AML-193 (cell line): ENCODE measurements around the gene ALAS1.

Experiments
- DNase-seq, 2 experiments: peaks; one replicate each; lab custom pipeline; 2025; lab: John Stamatoyannopoulos, UW

ALAS1 gene

GRCh38 chr3:52221141-52221562, 23.2 kb downstream of the ALAS1 start:
- DNase-seq: no peak

DNA sequence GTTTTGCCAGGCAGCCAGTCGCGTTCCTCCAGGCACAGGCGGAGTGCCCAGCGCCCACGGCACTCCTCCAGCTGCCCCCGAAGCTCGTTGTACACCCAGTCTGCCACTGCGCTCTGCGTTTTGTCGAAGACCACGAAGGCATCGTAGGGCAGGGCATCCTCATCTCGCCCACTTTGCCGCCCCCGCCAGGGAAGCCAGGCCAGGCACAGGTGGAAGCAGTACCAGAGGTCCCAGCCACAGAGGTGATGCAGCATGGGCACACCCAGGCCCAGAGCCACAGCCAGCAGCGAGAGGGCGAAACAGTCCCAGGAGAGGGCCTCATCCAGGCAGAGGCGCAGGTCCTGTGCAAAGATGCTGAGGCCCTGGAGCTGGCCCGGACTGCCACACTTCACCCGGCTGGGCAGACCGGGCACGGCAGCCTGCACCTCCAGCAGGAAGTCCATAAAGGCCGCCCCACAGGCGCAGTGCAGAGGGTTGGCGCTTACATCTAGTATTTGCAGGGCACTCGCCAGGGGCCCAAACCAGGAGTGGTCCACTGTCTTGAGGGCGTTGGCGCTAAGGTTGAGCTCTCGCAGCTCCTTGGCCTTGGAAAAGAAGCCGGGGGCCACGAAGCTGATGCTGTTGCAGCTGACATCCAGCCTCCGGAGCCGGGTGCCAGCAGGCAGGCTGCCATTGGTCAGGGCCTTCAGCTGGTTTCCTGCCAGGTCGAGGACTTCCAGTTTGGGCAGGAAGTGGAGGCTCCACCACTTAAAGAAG, 23.8 kb downstream of the ALAS1 start:
- DNase-seq: no peak

DNA sequence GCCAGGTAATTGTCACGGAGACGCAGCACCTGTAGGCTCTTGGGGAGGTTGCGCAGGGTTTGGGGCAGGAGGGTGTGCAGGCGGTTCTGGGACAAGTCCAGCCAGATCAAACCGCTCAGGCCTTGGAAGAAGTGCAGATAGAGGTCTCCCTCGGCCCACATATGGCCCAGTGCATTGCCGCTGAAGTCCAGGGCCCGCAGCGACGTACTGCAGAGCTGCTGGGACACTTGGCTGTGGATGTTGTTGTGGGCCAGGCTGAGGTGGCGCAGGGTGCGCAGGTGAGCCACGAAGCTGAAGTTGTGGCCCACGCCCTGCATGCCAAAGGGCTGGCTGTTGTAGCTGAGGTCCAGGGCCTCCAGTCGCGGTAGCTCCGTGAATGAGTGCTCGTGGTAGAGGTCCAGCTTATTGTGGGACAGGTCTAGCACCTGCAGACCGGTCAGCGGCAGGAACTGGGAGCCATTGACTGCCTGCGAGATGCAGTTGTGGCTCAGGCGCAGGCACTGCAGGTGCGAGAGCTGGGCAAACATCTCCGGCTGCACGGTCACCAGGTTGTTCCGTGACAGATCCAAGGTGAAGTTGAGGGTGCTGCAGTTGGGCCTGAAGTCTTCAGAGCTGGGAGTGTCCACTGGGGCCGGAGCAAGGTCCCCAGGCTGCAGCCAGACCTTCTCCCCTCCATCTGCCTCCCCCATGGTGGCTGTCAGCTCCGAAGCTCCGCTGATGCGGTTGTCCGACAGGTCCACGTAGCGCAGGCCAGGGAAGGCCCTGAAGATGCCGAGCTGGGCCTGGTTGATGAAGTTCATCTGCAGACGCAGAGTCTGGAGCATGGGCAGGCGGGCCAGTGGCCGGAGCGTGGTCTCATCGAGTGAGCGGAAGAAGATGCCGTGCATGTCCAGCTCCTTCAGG, 24.6 kb downstream of the ALAS1 start:
- no peak for DNase-seq

DNA sequence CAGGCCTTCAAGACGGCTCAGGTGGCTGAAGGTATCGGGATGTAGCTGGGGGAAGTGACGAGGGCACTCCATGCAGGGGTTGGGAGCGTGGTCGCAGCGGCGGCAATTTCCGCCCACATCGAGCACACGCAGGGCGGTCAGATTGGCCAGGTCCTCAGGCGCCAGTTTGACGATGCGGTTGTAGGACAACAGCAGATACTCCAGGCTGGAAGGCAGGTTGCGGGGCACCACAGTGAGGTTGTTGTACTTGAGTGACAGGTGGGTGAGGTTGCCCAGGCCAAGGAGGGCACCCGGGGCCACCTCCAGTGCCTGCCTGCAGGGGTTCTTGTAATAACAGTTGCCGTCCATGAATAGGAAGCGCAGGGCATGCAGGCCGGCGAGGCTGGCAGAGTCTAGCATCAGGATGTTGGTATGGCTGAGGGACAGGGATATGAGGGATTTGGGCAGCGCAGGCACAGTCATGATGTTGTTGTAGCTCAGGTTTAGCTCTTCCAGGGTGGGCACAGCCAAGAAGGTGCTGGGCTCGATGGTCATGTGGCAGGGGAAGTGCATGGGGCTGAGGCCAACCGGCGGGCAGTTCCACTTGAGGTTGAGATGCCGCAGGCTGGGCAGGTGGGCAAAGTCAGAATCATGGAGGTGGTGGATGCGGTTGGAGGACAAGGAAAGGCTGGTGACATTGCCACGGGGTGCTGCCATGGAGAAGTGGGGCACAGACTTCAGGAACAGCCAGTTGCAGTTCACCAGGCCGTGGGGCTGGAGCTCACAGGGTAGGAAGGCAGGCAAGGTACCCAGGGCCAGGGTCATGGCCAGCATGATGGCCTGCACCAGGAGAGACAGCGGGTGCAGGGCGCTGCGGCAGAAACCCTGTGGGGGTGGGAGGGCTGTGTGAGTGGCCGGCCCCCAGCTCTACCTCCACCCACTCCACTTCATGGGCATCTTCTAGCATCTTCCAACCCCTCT, 25.8 kb downstream of the ALAS1 start:
- DNase-seq: no peak

DNA sequence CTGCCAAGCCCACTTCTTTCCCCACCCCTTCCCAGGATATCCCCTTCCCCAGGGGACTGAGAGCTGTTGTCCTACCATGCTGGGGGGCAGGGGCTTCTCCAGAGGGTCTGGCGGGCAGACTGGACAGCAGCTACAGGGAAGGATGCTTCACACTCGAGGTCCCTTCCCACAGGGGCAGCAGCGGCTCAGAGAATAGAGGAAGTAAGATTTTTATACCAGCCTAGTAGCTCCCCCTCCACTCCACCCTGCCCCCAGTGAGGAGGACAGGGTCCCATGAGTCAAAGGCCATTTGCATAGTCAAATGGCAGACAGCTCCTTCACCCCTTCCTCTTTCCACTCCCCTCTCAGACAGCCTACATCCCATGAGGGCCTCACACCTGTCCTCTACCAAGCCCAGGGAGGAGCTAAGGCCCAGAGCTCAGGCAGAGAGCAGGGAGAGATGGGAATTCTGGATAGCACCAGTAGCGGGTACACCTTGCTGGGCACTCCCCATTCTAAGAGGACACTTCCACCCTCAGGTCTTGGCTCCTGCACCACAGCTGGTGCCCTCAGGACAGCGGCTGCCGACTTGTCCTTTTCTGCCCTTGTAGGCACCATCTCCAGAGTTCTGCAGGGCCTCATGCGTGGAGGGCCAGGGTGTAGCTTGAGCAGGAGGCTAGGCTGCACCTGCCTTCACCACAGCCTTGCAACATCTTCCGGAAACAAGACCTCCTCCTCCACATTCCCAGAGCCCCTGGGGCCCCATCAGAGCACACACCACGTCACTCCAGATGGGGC, 27.7 kb downstream of the ALAS1 start, which contains the start of gene TLR9:
TLR9 (minus strand) TSS at position 194 of the 777 bp plus-strand sequence; CDS start at position 78, 116 bp downstream.
- peak; percentile 78 for DNase-seq

DNA sequence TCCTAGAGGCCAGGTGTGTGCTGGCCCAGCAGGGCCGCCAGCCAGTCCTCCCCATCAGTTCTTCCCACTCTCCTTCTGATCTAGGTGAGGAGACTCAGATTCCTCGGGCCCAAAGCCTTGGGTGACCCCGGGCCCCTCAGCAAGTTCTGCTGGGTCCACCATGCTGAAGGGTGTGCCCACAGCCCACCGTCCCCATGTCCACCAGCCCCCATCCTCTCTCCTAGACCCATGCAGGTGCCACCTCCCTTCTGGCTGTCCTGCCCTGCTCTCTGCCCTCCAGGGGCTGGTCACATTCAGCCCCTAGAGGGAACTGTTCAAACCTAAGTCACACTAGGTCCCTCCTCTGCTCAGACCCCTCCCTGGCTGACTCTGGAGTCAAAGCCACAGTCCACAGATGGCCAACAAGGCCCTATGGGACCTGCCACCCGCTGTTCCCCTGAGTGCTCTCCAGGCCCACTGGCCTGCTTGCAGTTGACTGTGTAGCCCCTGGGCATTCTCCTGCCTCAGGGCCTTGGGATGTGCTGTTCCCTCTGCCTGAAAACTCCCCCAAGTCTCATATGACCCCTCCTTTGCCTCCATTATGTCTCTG, 28.4 kb downstream of the ALAS1 start:
- DNase-seq: no peak

DNA sequence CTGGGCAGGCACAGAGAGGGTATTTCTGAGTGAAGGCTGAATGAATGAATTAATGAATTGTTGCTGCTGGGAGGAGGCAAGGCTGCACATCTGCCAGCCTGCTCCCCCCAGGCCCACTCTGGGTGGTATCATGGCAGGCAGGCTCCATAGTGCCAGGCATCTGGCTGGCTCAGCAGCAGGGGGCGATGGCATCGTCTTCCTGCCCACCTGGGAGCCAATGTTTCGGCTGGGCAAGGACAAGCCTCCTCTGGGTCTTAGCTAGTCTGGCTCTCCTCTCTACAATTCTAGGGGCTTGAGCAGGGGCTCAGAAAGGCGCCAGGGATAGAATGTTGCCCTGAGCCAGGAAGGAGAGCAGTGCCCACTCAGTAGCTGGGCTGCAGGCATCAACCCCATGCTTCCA, 29.2 kb downstream of the ALAS1 start:
- no peak for DNase-seq

- DNase-seq: no peak
Measured at GRCh38 chr3:52227766-52228165, 29.8 kb downstream of the ALAS1 start.

GRCh38 chr3:52228266-52228665, 30.3 kb downstream of the ALAS1 start:
- DNase-seq: no peak

GRCh38 chr3:52228751-52229291, 30.9 kb downstream of the ALAS1 start:
- no peak for DNase-seq

- DNase-seq: no peak
Measured at GRCh38 chr3:52229656-52230055, 31.7 kb downstream of the ALAS1 start.

DNA sequence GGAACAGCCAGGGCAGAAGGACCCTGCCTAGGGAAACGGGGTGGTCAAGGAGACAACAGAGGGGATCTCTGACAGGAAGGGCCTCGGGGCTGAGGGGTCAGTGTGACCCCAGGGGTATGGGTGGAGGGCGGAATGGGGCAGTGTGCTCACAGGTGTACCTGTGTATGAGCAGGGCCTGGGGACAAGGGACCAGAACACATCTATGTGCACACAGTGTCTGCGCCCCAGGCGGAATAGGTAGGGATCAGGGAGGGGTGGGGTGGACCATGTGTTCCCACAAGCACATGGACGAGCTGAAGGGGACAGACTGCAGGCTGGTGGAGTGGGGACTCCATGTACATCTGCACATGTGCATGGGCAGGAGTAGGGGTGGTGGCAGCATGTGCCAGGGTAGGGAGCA, 32.5 kb downstream of the ALAS1 start:
- no peak for DNase-seq

- no peak for DNase-seq
Measured at GRCh38 chr3:52230889-52231499, 33.0 kb downstream of the ALAS1 start.

DNA sequence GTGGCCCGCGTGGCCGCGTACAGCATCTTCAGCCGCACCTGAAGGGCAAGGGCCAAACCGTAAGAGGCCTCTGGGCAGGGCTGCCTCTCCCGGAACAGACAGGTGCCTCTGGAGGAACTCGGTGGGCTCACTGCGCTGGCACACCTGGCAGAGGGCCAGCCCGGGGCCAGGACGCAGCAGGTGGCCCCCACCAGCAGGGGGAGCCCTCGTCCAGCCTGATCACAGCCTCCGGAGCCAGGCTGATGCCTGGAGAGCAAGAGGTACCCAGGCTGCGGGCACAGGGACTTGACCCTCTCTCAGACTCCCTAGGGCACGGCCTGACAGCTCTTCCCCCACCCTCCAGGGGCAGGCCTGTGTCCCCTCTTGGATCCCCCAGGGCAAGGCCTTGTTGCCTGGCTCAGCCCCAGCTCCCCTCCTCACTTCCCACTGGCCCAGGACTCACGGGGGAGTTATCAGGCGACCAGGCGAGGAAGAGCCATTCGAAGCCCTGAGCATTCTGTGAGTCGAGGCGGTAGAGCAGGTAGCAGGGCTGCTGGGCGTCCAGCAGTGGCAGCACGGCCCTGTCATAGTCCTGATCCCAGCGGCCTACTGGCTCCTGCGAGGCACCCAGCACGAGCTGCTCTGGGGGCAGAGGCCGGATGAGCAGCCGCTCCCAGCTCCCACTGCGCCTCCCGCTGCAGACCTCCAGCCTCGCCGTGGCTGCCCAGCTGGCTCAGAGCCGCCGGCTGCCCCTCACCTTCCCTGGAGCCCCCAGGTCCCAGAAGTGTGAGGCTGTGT, 33.7 kb downstream of the ALAS1 start:
- peak; percentile 62 to 81 for DNase-seq

DNA sequence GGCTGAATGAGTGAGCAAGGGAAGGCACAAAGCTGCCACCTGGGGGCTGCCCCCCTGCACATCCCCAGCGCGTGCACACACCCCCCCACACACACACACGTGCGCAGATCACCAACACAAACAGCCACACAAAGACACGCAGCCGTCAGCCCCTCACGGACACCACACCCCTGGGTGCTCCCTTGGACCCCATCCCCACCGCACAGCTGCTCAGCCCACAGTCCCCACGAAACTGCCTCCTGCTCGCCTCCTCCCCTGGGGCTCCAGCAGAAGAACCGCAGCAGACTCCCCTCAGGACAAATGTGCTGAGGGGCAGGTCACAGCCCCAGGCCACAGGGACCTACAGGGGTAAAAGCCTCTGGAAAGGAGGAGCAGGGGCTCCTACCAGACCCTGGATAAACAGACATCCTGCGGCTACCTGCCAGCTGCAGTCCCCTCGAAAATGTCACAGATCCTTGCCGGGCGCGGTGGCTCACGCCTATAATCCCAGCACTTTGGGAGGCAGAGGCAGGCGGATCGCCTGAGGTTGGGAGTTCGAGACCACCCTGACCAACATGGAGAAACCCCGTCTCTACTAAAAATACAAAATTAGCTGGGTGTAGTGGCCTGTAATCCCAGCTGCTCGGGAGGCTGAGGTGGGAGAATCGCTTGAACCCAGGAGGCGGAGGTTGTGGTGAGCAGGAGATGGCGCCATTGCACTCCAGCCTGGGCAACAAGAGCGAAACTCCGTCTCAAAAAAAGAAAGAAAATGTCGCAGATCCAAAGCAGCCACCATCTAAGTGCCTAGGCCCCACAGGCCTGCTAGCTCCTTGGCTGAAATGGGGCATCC, 34.5 kb downstream of the ALAS1 start:
- DNase-seq: no peak

DNA sequence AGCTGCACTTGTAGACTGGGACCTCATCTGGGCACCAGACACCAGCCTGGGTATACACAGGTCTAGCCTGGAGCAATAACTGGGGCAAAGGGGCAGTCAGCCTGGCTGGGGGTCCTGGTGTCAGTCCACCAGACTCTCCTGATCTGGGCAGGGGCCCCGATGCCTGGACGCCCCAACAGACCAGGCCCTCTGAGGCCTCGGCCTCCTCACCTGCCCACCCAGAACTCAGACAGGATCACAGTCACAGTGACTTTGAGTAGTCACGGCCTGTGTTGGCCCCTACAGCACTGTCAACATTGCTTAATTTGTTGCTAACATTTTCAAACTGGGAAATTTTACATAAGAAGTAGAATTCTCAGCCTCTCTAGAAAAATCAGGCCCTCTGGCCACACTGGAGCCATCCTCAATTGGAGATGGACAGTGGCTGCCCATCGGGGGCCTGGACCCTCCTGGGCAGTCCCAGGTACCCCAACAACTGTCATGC, 35.2 kb downstream of the ALAS1 start:
- DNase-seq: no peak

- no peak for DNase-seq
Measured at GRCh38 chr3:52233968-52234367, 36.0 kb downstream of the ALAS1 start.
